ENCODE results near the gene TRAF4.
A peak's percentile ranks its signal among the peaks of the same experiment; 100 is the strongest.

The TRAF4 gene

DNA sequence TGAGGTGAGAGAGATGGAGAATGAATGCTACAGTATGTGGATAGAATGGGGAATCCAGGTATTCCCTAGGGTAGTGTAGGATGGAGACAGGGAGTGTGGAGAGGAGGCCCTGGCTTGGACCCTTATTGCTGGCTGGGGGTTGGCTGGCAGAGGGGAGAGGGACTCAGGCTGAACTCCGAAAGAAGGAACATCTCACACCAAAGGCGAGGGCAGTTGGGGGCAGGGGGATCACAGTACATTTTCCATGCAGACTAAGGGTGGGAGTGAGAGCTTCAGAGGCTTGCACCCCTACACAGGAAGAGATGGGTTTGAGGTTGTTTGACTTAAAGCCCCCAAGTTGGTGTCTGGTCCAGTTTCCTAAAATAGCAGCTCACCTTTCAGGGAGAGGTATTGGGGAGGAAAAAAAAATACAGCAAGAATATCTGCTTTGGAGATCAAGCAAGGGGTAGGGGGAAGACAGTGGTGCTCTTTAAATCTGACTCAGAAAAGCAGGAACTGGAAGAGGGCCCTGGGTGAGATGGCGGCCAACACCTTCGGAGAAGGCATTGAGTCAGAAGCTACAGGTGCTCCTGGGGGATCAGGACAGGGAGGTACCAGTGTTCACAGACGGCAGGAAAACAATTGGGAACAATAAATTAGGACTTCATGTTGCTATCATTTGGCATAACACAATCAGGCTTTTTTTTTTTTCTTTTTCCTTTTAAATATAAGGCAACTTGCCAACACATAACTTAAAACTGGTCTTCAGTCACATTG lies 12.4 kb downstream of the TRAF4 start:
- CTCF ChIA-PET = interaction anchor here (0.8 to 17.9 kb wide), 6 partner anchors 8 to 30 kb away, joined by 3 to 295 read pairs (median 4); partner anchors contain the start of genes NEK8 and TLCD1
- DNase-seq (ENCODE audit: low read depth, low spot score) = no peak
- POLR2A ChIA-PET = no interaction called here
- TF ChIP-seq CTCF (IDR thresholded peaks at IDR 0.05; ENCODE audit: insufficient read depth, low read length, missing control alignments) = no peak
- no peak overlapping the region for H3K4me3 ChIP-seq (ENCODE audit: low read depth, low read length)

GRCh38 chr17:28758411-28759121 lies 14.8 kb downstream of the TRAF4 start:
- TF ChIP-seq CTCF (IDR thresholded peaks at IDR 0.05; ENCODE audit: insufficient read depth, low read length, missing control alignments) = no peak
- CTCF ChIA-PET = no interaction called here
- no peak overlapping the region for H3K4me3 ChIP-seq (ENCODE audit: low read depth, low read length)
- POLR2A ChIA-PET = interaction anchor here (1.4 kb wide), 1 partner anchor 13 kb away, joined by 3 read pairs; no protein-coding TSS in a partner anchor
- DNase-seq (ENCODE audit: low read depth, low spot score) = no peak

- no peak for DNase-seq (ENCODE audit: low read depth, low spot score)
- ChIA-PET CTCF (interaction anchor here (3.0 to 10.0 kb wide), 4 partner anchors 10 to 158 kb away, joined by 15 to 295 read pairs (median 80); partner anchors contain the start of genes NEK8, TLCD1 and TRAF4), POLR2A (no interaction called here)
- no peak for TF ChIP-seq CTCF (IDR thresholded peaks at IDR 0.05; ENCODE audit: insufficient read depth, low read length, missing control alignments)
- H3K4me3 ChIP-seq (ENCODE audit: low read depth, low read length) = no peak overlapping the region
These were observed 15.6 kb downstream of the TRAF4 start for GRCh38 chr17:28759256-28759865.

- POLR2A ChIA-PET = no interaction called here
- no peak for TF ChIP-seq CTCF (IDR thresholded peaks at IDR 0.05; ENCODE audit: insufficient read depth, low read length, missing control alignments)
- CTCF ChIA-PET = interaction anchor here (1.3 to 10.0 kb wide), 10 partner anchors 12 to 356 kb away, joined by 4 to 295 read pairs (median 80); partner anchors contain the start of genes FLOT2, NEK8, PHF12 and TLCD1
- peak; percentile 28 for DNase-seq (ENCODE audit: low read depth, low spot score)
- no peak overlapping the region for H3K4me3 ChIP-seq (ENCODE audit: low read depth, low read length)
These were observed 17.1 kb downstream of the TRAF4 start for GRCh38 chr17:28760601-28761562.

DNA sequence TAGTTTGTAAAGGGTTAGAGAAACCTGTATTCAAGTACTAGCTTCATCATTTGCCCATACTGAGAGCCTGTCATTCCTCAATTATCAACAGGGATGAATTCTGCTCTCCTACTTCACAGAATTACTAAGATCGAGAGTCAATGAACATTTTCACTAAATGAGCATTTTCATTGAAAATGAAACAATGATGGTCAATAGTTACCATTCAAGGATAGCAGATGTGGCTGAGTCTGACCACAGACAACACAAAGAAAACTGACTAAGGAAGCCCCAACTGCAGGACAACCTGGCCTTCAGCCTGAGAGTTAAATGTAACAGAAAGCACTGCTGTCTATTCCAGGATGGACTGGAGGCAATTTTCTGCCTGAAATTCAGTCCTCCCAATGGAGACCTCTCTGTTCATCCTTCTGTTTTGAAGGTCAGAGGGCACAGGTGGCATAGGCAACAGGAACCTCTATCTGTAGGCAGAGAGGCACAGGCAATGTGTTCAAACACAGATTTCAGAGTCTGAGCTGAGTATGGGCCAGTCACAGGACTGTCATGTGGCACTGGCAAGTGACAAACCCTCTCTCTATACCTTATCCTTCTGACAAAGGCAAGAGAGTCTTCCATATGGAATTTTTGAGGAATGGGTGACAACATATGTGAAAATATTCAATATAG lies 19.5 kb downstream of the TRAF4 start:
- CTCF ChIA-PET = interaction anchor here (0.6 to 10.0 kb wide), 59 partner anchors 11 to 354 kb away, joined by 3 to 295 read pairs (median 7); partner anchors contain the start of genes BLTP2, DHRS13, FAM222B and FLOT2
- no peak for TF ChIP-seq CTCF (IDR thresholded peaks at IDR 0.05; ENCODE audit: insufficient read depth, low read length, missing control alignments)
- H3K4me3 ChIP-seq (ENCODE audit: low read depth, low read length) = no peak overlapping the region
- no peak for DNase-seq (ENCODE audit: low read depth, low spot score)
- POLR2A ChIA-PET = interaction anchor here (0.6 to 2.0 kb wide), 4 partner anchors 10 to 171 kb away, joined by 3 to 6 read pairs (median 4); partner anchors contain the start of gene TLCD1

Data from AG04449 (cell line).